ENCODE results near the gene MARCKSL1. TPM values are rescaled to one million over a fixed set of nuclear protein-coding genes. Genes with fewer than 3 reads are reported as not detected.

MARCKSL1 gene
- total and polyA plus RNA-seq, 2 of the 8 experiments (the other 6 are each of a cell fraction or from before 2014, with no cell fraction given): 536 to 558 TPM

GRCh38 chr1:32357614-32358013 is 21.6 kb upstream of the MARCKSL1 start:
- peaks cover 0 to 5% (median 4%) of the 10 kb centered on the region in 4 experiments; a peak in 6 of 7 replicates for H3K4me1 ChIP-seq (replicated peaks in 1 of 4; ENCODE audit: control insufficient read depth in 3 of 4, insufficient read depth in 4 of 4, low read length in 3 of 4)
- no peaks in the 10 kb centered on the region for H3K79me1 ChIP-seq (ENCODE audit: low read depth, low read length)
- FAIRE-seq: no peak
- no peak overlapping the region for H3K23ac ChIP-seq (ENCODE audit: insufficient read length)
- H3K4me3 ChIP-seq (ENCODE audit: extremely low read depth in 1 of 4, insufficient read depth in 2 of 4, low read depth in 3 of 4, low read length in 4 of 4): no peak overlapping the region
- H3K9ac ChIP-seq (replicated peaks in 1 of 4; ENCODE audit: extremely low read depth in 1 of 4, low read depth in 3 of 4, low read length in 3 of 4): no peak overlapping the region
- no peak overlapping the region for H4K8ac ChIP-seq (ENCODE audit: extremely low read depth, insufficient read depth, low read length)
- H4K20me1 ChIP-seq (replicated peaks in 1 of 2; ENCODE audit: control insufficient read depth in 1 of 2, insufficient read depth in 2 of 2, low read length in 2 of 2): peaks cover 0 to 2% of the 10 kb centered on the region in 2 experiments
- no peak overlapping the region for H4K91ac ChIP-seq (replicated peaks; ENCODE audit: insufficient read length, low read length)
- H2BK12ac ChIP-seq (ENCODE audit: low read depth, low read length): no peak overlapping the region
- no peak overlapping the region for H2BK15ac ChIP-seq (ENCODE audit: low read length)
- H4K5ac ChIP-seq (ENCODE audit: insufficient read length, low read depth, low read length): no peak overlapping the region
- peaks cover 9% of the 10 kb centered on the region; the same call in 1 of the 2 replicates for H3K23me2 ChIP-seq (ENCODE audit: low read depth, low read length)
- H3K18ac ChIP-seq (ENCODE audit: extremely low read depth, low read length): no peak overlapping the region
- ChIA-PET POLR2A (ENCODE audit: partially characterized antibody) (interaction anchor here (0.6 to 6.8 kb wide), 7 partner anchors 10 to 118 kb away, joined by 3 to 68 read pairs (median 4); partner anchors contain the start of gene BSDC1), CTCF (ENCODE audit: partially characterized antibody) (no interaction called here)
- no peak overlapping the region for H3K56ac ChIP-seq (replicated peaks; ENCODE audit: insufficient read length, low read depth, low read length)
- no peak for DNase-seq (ENCODE audit: low read depth in 1 of 2, low spot score in 2 of 2)
- no peak overlapping the region for H2AK5ac ChIP-seq (ENCODE audit: low read depth, low read length)
- H3K9me3 ChIP-seq (ENCODE audit: insufficient read depth in 2 of 2, low read depth in 1 of 2, low read length in 1 of 2): no peaks in the 10 kb centered on the region; a peak in 1 of 4 replicates
- no peak overlapping the region for H3K4me2 ChIP-seq (ENCODE audit: insufficient read depth in 1 of 2, low read depth in 2 of 2, low read length in 2 of 2)
- no peak overlapping the region for H2BK20ac ChIP-seq (ENCODE audit: low read length)
- H2BK5ac ChIP-seq (ENCODE audit: low read depth, low read length): no peak overlapping the region
- peaks cover 3 to 24% (median 16%) of the 10 kb centered on the region in 4 experiments for H3K27me3 ChIP-seq (replicated peaks in 1 of 4; ENCODE audit: control insufficient read depth in 3 of 4, extremely low read depth in 1 of 4, insufficient read depth in 3 of 4, low read length in 3 of 4)
- no peak overlapping the region for H2AFZ ChIP-seq (ENCODE audit: low read length)
- 81% methylated on average over 6 of the region's 6 CpGs; no CpG with 5 or more reads in 1 of the 2 experiments for WGBS, 2 experiments (ENCODE audit: extremely low coverage in 1 of 2, insufficient coverage in 1 of 2, insufficient read length in 1 of 2, insufficient replicate concordance in 2 of 2, low coverage in 1 of 2, low lambda C conversion rate in 2 of 2, missing lambda C conversion rate in 1 of 2)
- no peak overlapping the region for H2BK120ac ChIP-seq (replicated peaks; ENCODE audit: low read depth, low read length)
- no peaks in the 10 kb centered on the region for H3K79me2 ChIP-seq (ENCODE audit: control insufficient read depth in 1 of 2, insufficient read depth in 2 of 2, low read length in 2 of 2)
- H3K27ac ChIP-seq (ENCODE audit: low read depth, low read length): no peak overlapping the region
- no peak overlapping the region for H3K14ac ChIP-seq (ENCODE audit: insufficient read length)
- no peaks in the 10 kb centered on the region for H3K36me3 ChIP-seq (ENCODE audit: control insufficient read depth in 2 of 4, insufficient read depth in 4 of 4, low read length in 3 of 4)
- no peak overlapping the region for H3K4ac ChIP-seq (replicated peaks; ENCODE audit: insufficient read length, low read depth, low read length)
- TF ChIP-seq POLR2AphosphoS5 (IDR thresholded peaks at IDR 0.05; ENCODE audit: low read depth, low read length) (no peak), CREB1 (IDR thresholded peaks at IDR 0.05) (no peak), SIRT6 (IDR thresholded peaks at IDR 0.05; ENCODE audit: low read length) (no peak), EP300 (IDR thresholded peaks at IDR 0.05; ENCODE audit: borderline replicate concordance in 1 of 2, low read depth in 2 of 2, low read length in 2 of 2) (no peak), CHD2 (IDR thresholded peaks at IDR 0.05; ENCODE audit: low read length) (no peak), PHF8 (conservative IDR thresholded peaks at IDR 0.05; ENCODE audit: low read depth, low read length) (no peak), POU5F1 (IDR thresholded peaks at IDR 0.05; ENCODE audit: low read depth, low read length) (no peak), NANOG (IDR thresholded peaks at IDR 0.05; ENCODE audit: insufficient read depth, low read depth, low read length, poor library complexity, severe bottlenecking) (no peak), SP1 (IDR thresholded peaks at IDR 0.05; ENCODE audit: low read depth, low read length) (no peak), ASH2L (IDR thresholded peaks at IDR 0.05; ENCODE audit: low read length) (no peak), SRF (IDR thresholded peaks at IDR 0.05; ENCODE audit: low read depth, low read length) (no peak), SIX5 (IDR thresholded peaks at IDR 0.05; ENCODE audit: low read depth, low read length) (no peak), JUND (IDR thresholded peaks at IDR 0.05; ENCODE audit: low read length) (no peak), CEBPB (IDR thresholded peaks at IDR 0.05; ENCODE audit: low read depth, low read length) (no peak), SP4 (IDR thresholded peaks at IDR 0.05; ENCODE audit: low read length) (no peak)
- TF ChIP-seq, protein P1, sequence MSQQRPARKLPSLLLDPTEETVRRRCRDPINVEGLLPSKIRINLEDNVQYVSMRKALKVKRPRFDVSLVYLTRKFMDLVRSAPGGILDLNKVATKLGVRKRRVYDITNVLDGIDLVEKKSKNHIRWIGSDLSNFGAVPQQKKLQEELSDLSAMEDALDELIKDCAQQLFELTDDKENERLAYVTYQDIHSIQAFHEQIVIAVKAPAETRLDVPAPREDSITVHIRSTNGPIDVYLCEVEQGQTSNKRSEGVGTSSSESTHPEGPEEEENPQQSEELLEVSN (IDR thresholded peaks at IDR 0.05): no peak

Data from H1 (cell line).